Osteocyte (in vitro differentiated cells): ENCODE data around the gene CWC25. TPM values are rescaled to one million over a fixed set of nuclear protein-coding genes. Genes with fewer than 3 reads are reported as not detected.
A peak's percentile ranks its signal among the peaks of the same experiment; 100 is the strongest.

Experiments
- DNase-seq: peaks from one replicate; pipeline ENCODE4 v3.0.0; 2021; ENCODE audit warnings: mixed read lengths; ENCODE audit not compliant: unreplicated experiment; ENCODE audit errors: extremely low spot score
- H3K27ac Mint-ChIP-seq: one replicate; pipeline ENCODE4 v1.8.0; 2021; ENCODE audit warnings: mild to moderate bottlenecking, mixed read lengths; ENCODE audit not compliant: unreplicated experiment
- H3K27me3 Mint-ChIP-seq: one replicate; pipeline ENCODE4 v1.8.0; 2021; ENCODE audit warnings: mixed read lengths; ENCODE audit not compliant: unreplicated experiment
- H3K36me3 Mint-ChIP-seq: one replicate; pipeline ENCODE4 v1.8.0; 2021; ENCODE audit warnings: mixed read lengths; ENCODE audit not compliant: unreplicated experiment
- H3K4me1 Mint-ChIP-seq: one replicate; pipeline ENCODE4 v1.8.0; 2021; ENCODE audit warnings: mixed read lengths; ENCODE audit not compliant: unreplicated experiment
- H3K4me3 Mint-ChIP-seq: one replicate; pipeline ENCODE4 v1.8.0; 2021; ENCODE audit warnings: mild to moderate bottlenecking, moderate library complexity, mixed read lengths; ENCODE audit not compliant: unreplicated experiment
- H3K9me3 Mint-ChIP-seq: one replicate; pipeline ENCODE4 v1.8.0; 2021; ENCODE audit warnings: mixed read lengths; ENCODE audit not compliant: unreplicated experiment
- total RNA-seq: library from RNA; stranded (reverse); gene quantifications from 2 replicates; pipeline ENCODE4 v1.2.1, GENCODE V29; 2021
- TF ChIP-seq, protein P1 (sequence below): fragments of 200-600 bp; sonication (generic); IDR thresholded peaks from 2 replicates; pipeline ENCODE4 v1.5.0; 2021; ENCODE audit warnings: antibody characterized with exemption, mild to moderate bottlenecking, moderate library complexity

The CWC25 gene
- total RNA-seq, 1 donor from 2014 or later: 17.2 TPM

DNA sequence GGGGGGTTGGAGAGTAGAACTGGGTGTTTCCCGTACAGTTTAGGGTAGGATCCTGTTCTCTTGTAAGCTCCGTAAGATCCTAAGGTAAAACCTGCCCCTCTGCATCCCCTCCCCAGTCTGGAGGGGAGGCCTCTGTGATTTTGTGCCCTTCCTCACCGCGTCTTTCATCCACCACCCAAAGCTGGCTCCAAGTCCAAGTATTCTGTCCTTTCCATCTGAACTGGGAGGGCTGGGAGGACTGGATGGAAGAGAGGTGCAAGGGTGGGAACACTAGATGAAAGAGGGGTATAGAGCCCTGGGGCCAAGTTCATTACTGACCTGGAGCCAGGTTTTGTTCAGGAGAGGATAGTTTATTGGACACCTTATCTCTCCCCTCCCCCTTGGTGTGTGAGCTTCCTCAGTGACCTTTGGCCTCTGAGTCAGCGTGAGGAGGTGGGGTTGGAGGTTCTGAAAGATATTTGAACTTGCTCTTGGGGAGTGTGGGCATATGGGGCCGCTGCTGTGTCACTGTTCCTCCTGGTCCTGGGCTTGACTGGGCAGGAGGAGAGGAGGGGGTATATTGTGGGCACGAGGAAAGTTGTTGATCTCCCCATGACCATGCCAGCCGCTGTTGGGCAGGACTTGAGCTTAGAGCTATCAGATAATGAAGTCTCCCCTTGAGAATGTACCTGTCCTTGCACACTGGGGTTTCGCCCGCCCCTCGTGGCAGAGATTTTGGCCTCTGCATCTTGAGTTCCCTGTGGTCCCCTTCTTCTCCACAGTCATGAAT, 46.3 kb upstream of the CWC25 start:
- DNase-seq: no peak
- Mint-ChIP-seq H3K27ac (peak overlapping the region; percentile 84), H3K9me3 (no peaks in the 10 kb centered on the region), H3K36me3 (peaks cover 4% of the 10 kb centered on the region), H3K27me3 (no peaks in the 10 kb centered on the region), H3K4me1 (peaks cover 68% of the 10 kb centered on the region), H3K4me3 (peak overlapping the region; percentile 94)
- TF ChIP-seq, protein P1, sequence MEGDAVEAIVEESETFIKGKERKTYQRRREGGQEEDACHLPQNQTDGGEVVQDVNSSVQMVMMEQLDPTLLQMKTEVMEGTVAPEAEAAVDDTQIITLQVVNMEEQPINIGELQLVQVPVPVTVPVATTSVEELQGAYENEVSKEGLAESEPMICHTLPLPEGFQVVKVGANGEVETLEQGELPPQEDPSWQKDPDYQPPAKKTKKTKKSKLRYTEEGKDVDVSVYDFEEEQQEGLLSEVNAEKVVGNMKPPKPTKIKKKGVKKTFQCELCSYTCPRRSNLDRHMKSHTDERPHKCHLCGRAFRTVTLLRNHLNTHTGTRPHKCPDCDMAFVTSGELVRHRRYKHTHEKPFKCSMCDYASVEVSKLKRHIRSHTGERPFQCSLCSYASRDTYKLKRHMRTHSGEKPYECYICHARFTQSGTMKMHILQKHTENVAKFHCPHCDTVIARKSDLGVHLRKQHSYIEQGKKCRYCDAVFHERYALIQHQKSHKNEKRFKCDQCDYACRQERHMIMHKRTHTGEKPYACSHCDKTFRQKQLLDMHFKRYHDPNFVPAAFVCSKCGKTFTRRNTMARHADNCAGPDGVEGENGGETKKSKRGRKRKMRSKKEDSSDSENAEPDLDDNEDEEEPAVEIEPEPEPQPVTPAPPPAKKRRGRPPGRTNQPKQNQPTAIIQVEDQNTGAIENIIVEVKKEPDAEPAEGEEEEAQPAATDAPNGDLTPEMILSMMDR: peak; percentile 22

DNA sequence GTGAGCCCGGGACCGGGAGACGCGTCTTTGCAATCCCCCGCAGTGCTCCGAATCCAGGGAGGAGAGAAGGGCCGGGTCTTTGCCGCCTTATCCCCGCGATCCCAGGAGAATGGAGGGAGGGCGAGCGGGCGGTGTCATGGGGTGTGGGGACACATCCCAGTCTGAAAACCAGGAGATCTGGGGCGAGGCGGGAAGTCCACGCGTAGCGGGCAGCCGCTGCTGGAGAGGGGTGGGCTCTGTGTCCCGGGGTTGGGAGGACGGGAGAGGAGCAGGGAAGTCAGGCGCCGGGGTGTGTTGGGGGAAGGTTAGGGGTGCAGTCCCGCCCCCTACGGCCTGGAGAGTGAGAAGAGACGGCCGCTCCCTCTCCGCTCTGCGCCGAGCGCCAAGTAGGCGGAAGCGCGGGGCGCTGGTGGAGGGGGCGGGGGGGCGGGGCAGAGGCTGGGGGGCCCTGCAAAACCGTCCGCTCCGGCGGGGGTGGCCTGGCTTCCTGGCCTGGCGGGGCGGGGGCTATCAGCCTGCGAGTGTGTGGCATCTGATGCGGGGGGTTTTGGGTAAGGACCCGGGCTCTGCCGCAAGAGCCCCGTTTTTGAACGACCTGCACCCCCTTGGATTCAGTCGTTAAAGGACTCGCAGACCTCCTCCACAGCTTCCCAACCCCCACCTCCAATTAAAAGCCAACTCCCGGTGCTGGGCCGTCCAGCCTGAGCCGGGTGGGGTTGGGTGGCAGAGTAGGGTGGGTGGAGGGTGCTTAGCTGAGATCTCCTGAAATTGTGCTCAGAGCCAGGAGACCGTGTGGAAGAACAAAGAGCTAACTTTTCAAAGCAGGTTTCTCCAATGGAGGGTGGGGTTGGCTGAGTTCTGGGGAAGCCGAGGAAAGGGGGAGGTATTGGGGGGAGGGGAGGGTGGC, 45.4 kb upstream of the CWC25 start:
- H3K4me1 Mint-ChIP-seq: peaks cover 62% of the 10 kb centered on the region
- H3K4me3 Mint-ChIP-seq: peak overlapping the region; percentile 99
- no peaks in the 10 kb centered on the region for H3K9me3 Mint-ChIP-seq

DNA sequence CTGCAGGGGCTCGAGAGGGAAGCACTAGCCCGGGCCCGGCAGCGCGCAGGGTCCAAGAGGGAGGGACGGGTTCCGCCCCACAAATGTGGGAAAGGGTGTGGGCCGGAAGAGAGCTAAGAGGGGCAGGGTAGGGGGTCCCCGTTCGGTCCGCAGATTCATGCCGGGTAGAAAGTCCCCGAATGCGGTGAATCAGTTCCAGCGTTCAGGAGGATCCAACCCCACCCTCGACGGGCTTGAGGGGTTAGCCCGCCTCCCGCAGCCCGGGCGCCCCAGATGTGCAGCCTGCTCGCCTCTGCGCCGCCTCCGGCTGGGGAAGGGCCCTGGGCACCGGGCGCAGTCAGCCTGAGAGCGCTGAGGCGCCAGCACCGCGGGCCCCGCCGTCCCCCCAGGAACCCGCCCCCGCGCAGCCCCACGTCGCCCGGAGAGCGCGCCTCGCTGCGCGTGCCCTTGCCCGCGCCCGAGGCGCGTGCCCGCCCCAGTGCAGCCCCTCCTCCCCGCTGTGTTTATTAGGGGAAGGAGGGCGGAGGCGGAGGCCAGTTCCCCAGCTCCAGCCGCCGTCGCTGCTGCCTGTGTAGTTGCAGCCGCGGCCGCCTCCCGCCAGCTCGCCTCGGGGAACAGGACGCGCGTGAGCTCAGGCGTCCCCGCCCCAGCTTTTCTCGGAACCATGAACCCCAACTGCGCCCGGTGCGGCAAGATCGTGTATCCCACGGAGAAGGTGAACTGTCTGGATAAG, 44.6 kb upstream of the CWC25 start, which contains the start of gene LASP1:
TSS of gene LASP1 (plus strand) at position 533 of the 733 bp plus-strand sequence. CDS start at position 665, 132 bp downstream.
- peak within 1 kb of the TSS; percentile 99 for H3K4me3 Mint-ChIP-seq
- peaks cover 4% of the 10 kb centered on the region for H3K36me3 Mint-ChIP-seq

More for the DNA sequence above, 45.4 kb upstream of the CWC25 start:
- Mint-ChIP-seq H3K27me3 (no peaks in the 10 kb centered on the region), H3K36me3 (peaks cover 4% of the 10 kb centered on the region), H3K27ac (peak overlapping the region; percentile 96)
- DNase-seq: no peak
- TF ChIP-seq, protein P1: no peak

DNA sequence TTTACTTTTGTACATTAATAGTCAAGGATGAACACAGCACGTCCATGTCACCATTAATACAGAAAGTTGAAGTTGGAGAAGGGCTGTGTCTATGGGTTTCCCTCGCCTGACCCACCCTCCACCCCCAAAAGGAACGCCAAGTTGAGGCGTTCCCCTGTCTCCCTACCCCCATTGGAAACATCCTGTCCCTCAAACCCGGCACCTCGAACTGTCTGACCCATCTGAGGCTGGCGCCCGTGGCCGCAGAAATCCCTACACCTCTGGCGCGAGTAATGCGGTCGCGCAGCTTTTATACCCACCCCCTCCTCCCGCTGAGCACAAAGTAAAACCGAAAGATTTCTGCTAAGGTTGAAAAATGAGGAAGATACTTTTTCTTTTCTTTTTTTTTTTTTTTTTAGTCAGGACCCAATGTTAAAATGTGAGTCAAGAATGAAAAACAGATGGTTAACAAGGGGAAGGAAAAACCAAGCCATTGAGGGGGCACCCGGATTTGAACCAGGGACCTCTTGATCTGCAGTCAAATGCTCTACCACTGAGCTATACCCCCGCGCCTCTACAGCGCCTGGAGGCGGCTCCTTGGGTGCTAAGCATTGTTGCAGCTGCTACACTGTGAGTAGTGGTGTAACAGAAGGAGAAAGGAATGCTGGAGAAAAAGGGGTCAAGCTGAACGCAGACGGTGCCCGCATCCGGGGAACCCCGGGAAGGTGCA, 43.9 kb upstream of the CWC25 start:
- H3K27ac Mint-ChIP-seq: peak overlapping the region; percentile 86
- H3K4me1 Mint-ChIP-seq: peaks cover 53% of the 10 kb centered on the region
- peak overlapping the region; percentile 88 for H3K4me3 Mint-ChIP-seq
- TF ChIP-seq, protein P1: peak; percentile 37
- no peaks in the 10 kb centered on the region for H3K9me3 Mint-ChIP-seq
- peak; percentile 97 for DNase-seq
- H3K36me3 Mint-ChIP-seq: peaks cover 4% of the 10 kb centered on the region
- no peaks in the 10 kb centered on the region for H3K27me3 Mint-ChIP-seq

More for the DNA sequence above, 44.6 kb upstream of the CWC25 start, which contains the start of gene LASP1:
- peaks cover 56% of the 10 kb centered on the region for H3K4me1 Mint-ChIP-seq
- H3K27me3 Mint-ChIP-seq: no peaks in the 10 kb centered on the region
- no peaks in the 10 kb centered on the region for H3K9me3 Mint-ChIP-seq
- DNase-seq: peak; percentile 96
- H3K27ac Mint-ChIP-seq: peak within 1 kb of the TSS; percentile 96
- TF ChIP-seq, protein P1: no peak
